ENCODE results near the gene RASA2.
"Not testable (repeated sequence)": the region's sequence is repeated elsewhere in the genome, so short reads cannot be mapped to it uniquely, and the experiment has no call there.

Gene RASA2

GRCh38 chr3:141457624-141458236 is 29.1 kb upstream of the RASA2 start:
- no peak for DNase-seq

- no peak for DNase-seq
These were observed 27.8 kb upstream of the RASA2 start for GRCh38 chr3:141459008-141459407.

GRCh38 chr3:141460097-141460704 is 26.6 kb upstream of the RASA2 start:
- peak; percentile 71 for DNase-seq

- no peak for DNase-seq
These were observed 24.5 kb upstream of the RASA2 start for GRCh38 chr3:141462176-141462859.

- DNase-seq, result peak; percentile 24
These were observed 21.6 kb upstream of the RASA2 start for GRCh38 chr3:141465221-141465620.

GRCh38 chr3:141466633-141467169 is 20.1 kb upstream of the RASA2 start:
- no peak for DNase-seq

GRCh38 chr3:141469720-141470119 is 17.1 kb upstream of the RASA2 start:
- no peak for DNase-seq

GRCh38 chr3:141471160-141471559 is 15.7 kb upstream of the RASA2 start:
- no peak for DNase-seq

GRCh38 chr3:141476033-141476432 is 10.8 kb upstream of the RASA2 start:
- DNase-seq, result no peak

- DNase-seq, result peak; percentile 82
These were observed 9.6 kb upstream of the RASA2 start for GRCh38 chr3:141477224-141477623.

GRCh38 chr3:141478139-141478538 is 8.7 kb upstream of the RASA2 start:
- no peak for DNase-seq

GRCh38 chr3:141478840-141479239 is 8.0 kb upstream of the RASA2 start:
- not testable (repeated sequence) for DNase-seq

- DNase-seq, result peak; percentile 64
These were observed 4.4 kb upstream of the RASA2 start for GRCh38 chr3:141482245-141482922.

GRCh38 chr3:141484701-141485287 is 2.0 kb upstream of the RASA2 start:
- DNase-seq, result no peak

- DNase-seq, result peak; percentile 89
These were observed 959 bp upstream of the RASA2 start for GRCh38 chr3:141485641-141486495.

GRCh38 chr3:141486496-141486745 is 406 bp upstream of the RASA2 start:
- DNase-seq, result peak; percentile 62

GRCh38 chr3:141487521-141488252 is 860 bp downstream of the RASA2 start:
- DNase-seq, result peak; percentile 19

- DNase-seq, result no peak
These were observed 2.4 kb downstream of the RASA2 start for GRCh38 chr3:141489203-141489602.

- no peak for DNase-seq
These were observed 4.3 kb downstream of the RASA2 start for GRCh38 chr3:141491081-141491480.

GRCh38 chr3:141491929-141492328 is 5.1 kb downstream of the RASA2 start:
- peak; percentile 50 for DNase-seq

- no peak for DNase-seq
These were observed 6.4 kb downstream of the RASA2 start for GRCh38 chr3:141493184-141493583.

GRCh38 chr3:141497589-141497988 is 10.8 kb downstream of the RASA2 start:
- DNase-seq, result not testable (repeated sequence)

Measured in kidney glomerular epithelial cell (primary cell).